Duodenal mucosa (tissue), 2 donors: ENCODE measurements around the gene TRIM7.
"Not testable (repeated sequence)": the region's sequence is repeated elsewhere in the genome, so short reads cannot be mapped to it uniquely, and the experiment has no call there.

Source experiments
- H3K27ac ChIP-seq: one replicate; pipeline ENCODE4 v1.7.0; 2013; ENCODE audit warnings: low read depth, low read length
- H3K27me3 ChIP-seq, 2 donors: one replicate each; pipeline ENCODE4 v1.7.0; 2013; ENCODE audit warnings: low read length in 2 of 2, control low read depth in 1 of 2; ENCODE audit not compliant: insufficient read depth in 2 of 2, control insufficient read depth in 1 of 2
- H3K36me3 ChIP-seq, 2 donors: one replicate each; pipeline ENCODE4 v1.7.0; 2013; ENCODE audit warnings: low read length in 2 of 2, control low read depth in 1 of 2; ENCODE audit not compliant: insufficient read depth in 2 of 2, control insufficient read depth in 1 of 2
- H3K4me1 ChIP-seq, 2 donors: one replicate each; pipeline ENCODE4 v1.7.0; 2013; ENCODE audit warnings: low read length in 2 of 2, control low read depth in 1 of 2; ENCODE audit not compliant: insufficient read depth in 2 of 2, control insufficient read depth in 1 of 2
- H3K4me3 ChIP-seq, 2 donors: one replicate each; pipeline ENCODE4 v1.7.0; 2013; ENCODE audit warnings: low read length in 2 of 2, low read depth in 1 of 2
- H3K9ac ChIP-seq, 2 donors: one replicate each; pipeline ENCODE4 v1.7.0; 2013; ENCODE audit warnings: low read length in 2 of 2, low read depth in 1 of 2
- H3K9me3 ChIP-seq, 2 donors: one replicate each; pipeline ENCODE4 v1.7.0; 2013; ENCODE audit warnings: low read length in 2 of 2, control low read depth in 1 of 2; ENCODE audit not compliant: control insufficient read depth in 1 of 2

Gene TRIM7

GRCh38 chr5:181163487-181164075 is 41.4 kb downstream of the TRIM7 start:
- Histone ChIP-seq H3K9me3 (no peaks in the 10 kb centered on the region), H3K4me1 (no peaks in the 10 kb centered on the region), H3K27me3 (peaks cover 18 to 28% of the 10 kb centered on the region in 2 donors), H3K36me3 (no peaks in the 10 kb centered on the region), H3K27ac (no peak overlapping the region), H3K9ac (no peak overlapping the region), H3K4me3 (no peak overlapping the region)

- Histone ChIP-seq H3K9me3 (no peaks in the 10 kb centered on the region), H3K9ac (no peak overlapping the region), H3K4me1 (no peaks in the 10 kb centered on the region), H3K36me3 (no peaks in the 10 kb centered on the region), H3K27me3 (peaks cover 7 to 10% of the 10 kb centered on the region in 2 donors), H3K27ac (no peak overlapping the region), H3K4me3 (no peak overlapping the region)
These were observed 43.3 kb downstream of the TRIM7 start for GRCh38 chr5:181161534-181162175.

- H3K9ac ChIP-seq, H3K36me3 ChIP-seq, H3K27ac ChIP-seq: not testable (repeated sequence)
These were observed 44.1 kb downstream of the TRIM7 start for GRCh38 chr5:181160755-181161533.

GRCh38 chr5:181160152-181160754 is 44.7 kb downstream of the TRIM7 start:
- Histone ChIP-seq H3K9ac (no peak overlapping the region), H3K36me3 (no peaks in the 10 kb centered on the region), H3K4me1 (no peaks in the 10 kb centered on the region), H3K27ac (no peak overlapping the region), H3K4me3 (no peak overlapping the region), H3K27me3 (peaks cover 5 to 7% of the 10 kb centered on the region in 2 donors), H3K9me3 (no peaks in the 10 kb centered on the region)

More at GRCh38 chr5:181160755-181161533, 44.1 kb downstream of the TRIM7 start:
- not testable (repeated sequence) for H3K4me3 ChIP-seq, H3K27me3 ChIP-seq, H3K4me1 ChIP-seq, H3K9me3 ChIP-seq

- Histone ChIP-seq H3K4me1 (no peaks in the 10 kb centered on the region), H3K27ac (no peak overlapping the region), H3K4me3 (no peak overlapping the region), H3K9me3 (no peaks in the 10 kb centered on the region), H3K27me3 (peaks cover 4 to 6% of the 10 kb centered on the region in 2 donors), H3K9ac (no peak overlapping the region), H3K36me3 (no peaks in the 10 kb centered on the region)
These were observed 45.5 kb downstream of the TRIM7 start for GRCh38 chr5:181159286-181160151.

GRCh38 chr5:181158869-181159268 is 46.1 kb downstream of the TRIM7 start:
- H3K27ac ChIP-seq, result no peak overlapping the region
- H3K4me1 ChIP-seq, result no peaks in the 10 kb centered on the region
- no peaks in the 10 kb centered on the region for H3K9me3 ChIP-seq
- H3K27me3 ChIP-seq, result peaks cover 0 to 4% of the 10 kb centered on the region in 2 donors
- H3K9ac ChIP-seq, result no peak overlapping the region
- no peaks in the 10 kb centered on the region for H3K36me3 ChIP-seq
- no peak overlapping the region for H3K4me3 ChIP-seq

- H3K27me3 ChIP-seq, result peaks cover 0 to 6% of the 10 kb centered on the region in 2 donors
- no peak overlapping the region for H3K4me3 ChIP-seq
- no peaks in the 10 kb centered on the region for H3K36me3 ChIP-seq
- no peak overlapping the region for H3K27ac ChIP-seq
- no peaks in the 10 kb centered on the region for H3K9me3 ChIP-seq
- H3K4me1 ChIP-seq, result no peaks in the 10 kb centered on the region
- H3K9ac ChIP-seq, result no peak overlapping the region
These were observed 48.2 kb downstream of the TRIM7 start for GRCh38 chr5:181156758-181157157.

GRCh38 chr5:181153814-181154213 is 51.2 kb downstream of the TRIM7 start:
- Histone ChIP-seq H3K27ac (no peak overlapping the region), H3K27me3 (peaks cover 3 to 6% of the 10 kb centered on the region in 2 donors), H3K4me1 (no peaks in the 10 kb centered on the region), H3K9me3 (no peaks in the 10 kb centered on the region), H3K4me3 (no peak overlapping the region), H3K36me3 (no peaks in the 10 kb centered on the region), H3K9ac (no peak overlapping the region)

- no peak overlapping the region for H3K4me3 ChIP-seq
- H3K27me3 ChIP-seq, result peaks cover 3 to 6% of the 10 kb centered on the region in 2 donors
- no peak overlapping the region for H3K9ac ChIP-seq
- no peak overlapping the region for H3K27ac ChIP-seq
- H3K4me1 ChIP-seq, result no peaks in the 10 kb centered on the region
- H3K9me3 ChIP-seq, result no peaks in the 10 kb centered on the region
- no peaks in the 10 kb centered on the region for H3K36me3 ChIP-seq
These were observed 52.6 kb downstream of the TRIM7 start for GRCh38 chr5:181152406-181152805.
